Osteoblast (primary cell): ENCODE data around the gene PLP2. TPM values are rescaled to one million over a fixed set of nuclear protein-coding genes. Genes with fewer than 3 reads are reported as not detected.

Experiments used
- DNase-seq: peaks from one replicate; pipeline ENCODE4 v3.0.0; 2011; ENCODE audit warnings: low spot score, mixed read lengths; ENCODE audit not compliant: insufficient read length; ENCODE audit errors: missing footprints
- H2AFZ ChIP-seq: 2 replicates; pipeline ENCODE4 v1.6.0; 2011; ENCODE audit warnings: mild to moderate bottlenecking, low read length
- H3K27ac ChIP-seq: 2 replicates; pipeline ENCODE4 v1.5.1; 2011; ENCODE audit warnings: mild to moderate bottlenecking, low read depth, low read length, moderate library complexity
- H3K27me3 ChIP-seq: 2 replicates; pipeline ENCODE4 v1.6.0; 2012; ENCODE audit warnings: mild to moderate bottlenecking, control low read depth, inconsistent platforms, low read length, moderate library complexity; ENCODE audit not compliant: insufficient read depth
- H3K36me3 ChIP-seq: 2 replicates; pipeline ENCODE4 v1.5.1; 2011; ENCODE audit warnings: mild to moderate bottlenecking, low read length, control low read depth, moderate library complexity; ENCODE audit not compliant: insufficient read depth
- H3K4me1 ChIP-seq: 2 replicates; pipeline ENCODE4 v1.5.1; 2011; ENCODE audit warnings: mild to moderate bottlenecking, low read length, control low read depth, moderate library complexity; ENCODE audit not compliant: insufficient read depth
- H3K4me2 ChIP-seq: 2 replicates; pipeline ENCODE4 v1.6.0; 2011; ENCODE audit warnings: mild to moderate bottlenecking, low read length; ENCODE audit not compliant: insufficient read depth
- H3K4me3 ChIP-seq: fragments of 200-600 bp; sonication (generic); 3 replicates; pipeline ENCODE4 v1.5.1; 2012; ENCODE audit warnings: mild to moderate bottlenecking, low read length, inconsistent platforms; ENCODE audit not compliant: insufficient read depth
- H3K79me2 ChIP-seq: 2 replicates; pipeline ENCODE4 v1.6.0; 2012; ENCODE audit warnings: mild to moderate bottlenecking, low read length, control low read depth, inconsistent platforms; ENCODE audit not compliant: insufficient read depth
- H3K9me3 ChIP-seq: 2 replicates; pipeline ENCODE4 v1.5.1; 2011; ENCODE audit warnings: low read depth, low read length, control low read depth
- H4K20me1 ChIP-seq: 2 replicates; pipeline ENCODE4 v1.6.0; 2012; ENCODE audit warnings: mild to moderate bottlenecking, low read length, control low read depth; ENCODE audit not compliant: insufficient read depth
- total RNA-seq: library from RNA; depleted of rRNA; stranded (reverse); fragments of >200 nt; gene quantifications from 2 replicates; pipeline ENCODE4 v1.2.3, GENCODE V29; 2012
- TF ChIP-seq, protein P1 (sequence below): IDR thresholded peaks from 2 replicates; pipeline ENCODE4 v1.5.1; 2011; ENCODE audit warnings: mild to moderate bottlenecking, low read depth, low read length, moderate library complexity; ENCODE audit errors: extremely low read depth

The PLP2 gene
- total RNA-seq, 1 donor: 21.0 TPM

- Histone ChIP-seq H3K27me3 (no peaks in the 10 kb centered on the region), H4K20me1 (no peaks in the 10 kb centered on the region), H3K4me3 (no peak overlapping the region), H3K4me1 (peaks cover 6% of the 10 kb centered on the region), H3K9me3 (no peaks in the 10 kb centered on the region), H3K36me3 (no peaks in the 10 kb centered on the region), H2AFZ (no peak overlapping the region), H3K4me2 (no peak overlapping the region), H3K79me2 (no peaks in the 10 kb centered on the region), H3K27ac (no peak overlapping the region)
- TF ChIP-seq, protein P1, sequence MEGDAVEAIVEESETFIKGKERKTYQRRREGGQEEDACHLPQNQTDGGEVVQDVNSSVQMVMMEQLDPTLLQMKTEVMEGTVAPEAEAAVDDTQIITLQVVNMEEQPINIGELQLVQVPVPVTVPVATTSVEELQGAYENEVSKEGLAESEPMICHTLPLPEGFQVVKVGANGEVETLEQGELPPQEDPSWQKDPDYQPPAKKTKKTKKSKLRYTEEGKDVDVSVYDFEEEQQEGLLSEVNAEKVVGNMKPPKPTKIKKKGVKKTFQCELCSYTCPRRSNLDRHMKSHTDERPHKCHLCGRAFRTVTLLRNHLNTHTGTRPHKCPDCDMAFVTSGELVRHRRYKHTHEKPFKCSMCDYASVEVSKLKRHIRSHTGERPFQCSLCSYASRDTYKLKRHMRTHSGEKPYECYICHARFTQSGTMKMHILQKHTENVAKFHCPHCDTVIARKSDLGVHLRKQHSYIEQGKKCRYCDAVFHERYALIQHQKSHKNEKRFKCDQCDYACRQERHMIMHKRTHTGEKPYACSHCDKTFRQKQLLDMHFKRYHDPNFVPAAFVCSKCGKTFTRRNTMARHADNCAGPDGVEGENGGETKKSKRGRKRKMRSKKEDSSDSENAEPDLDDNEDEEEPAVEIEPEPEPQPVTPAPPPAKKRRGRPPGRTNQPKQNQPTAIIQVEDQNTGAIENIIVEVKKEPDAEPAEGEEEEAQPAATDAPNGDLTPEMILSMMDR: no peak
- DNase-seq: no peak
Measured at GRCh38 chrX:49187526-49187925, 15.8 kb downstream of the PLP2 start.

DNA sequence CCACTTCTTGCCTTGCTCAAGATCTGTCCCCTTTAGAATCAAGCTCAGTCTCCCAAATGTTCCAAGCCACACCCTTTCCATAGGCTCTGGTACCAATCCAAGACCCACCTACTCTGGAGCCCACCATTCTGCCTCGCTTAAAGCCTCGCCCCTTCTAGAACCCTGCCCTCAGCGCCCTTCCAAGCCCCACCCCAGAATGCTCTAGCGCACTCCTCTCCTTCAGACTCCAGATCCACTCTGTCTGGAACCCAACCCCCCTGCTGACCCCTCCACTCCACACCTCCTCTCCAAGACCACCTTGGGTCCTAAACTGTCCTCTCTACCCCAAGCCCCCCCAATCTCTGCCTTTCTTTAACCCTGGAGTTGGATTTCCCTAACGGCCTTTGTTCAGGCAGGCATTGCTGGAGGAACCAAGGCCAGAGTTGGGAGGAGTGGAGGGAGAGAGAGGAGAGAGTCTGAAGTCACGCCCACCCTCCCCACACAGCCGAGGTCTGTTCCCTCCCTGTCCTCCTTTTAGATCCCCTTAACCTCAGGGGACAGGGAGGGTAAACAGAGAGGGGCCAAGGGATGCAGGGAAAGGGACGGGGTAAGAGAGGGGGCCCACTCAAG is 16.9 kb downstream of the PLP2 start:
- no peak overlapping the region for H3K27ac ChIP-seq
- DNase-seq: no peak
- TF ChIP-seq, protein P1: no peak
- no peaks in the 10 kb centered on the region for H3K27me3 ChIP-seq
- H3K9me3 ChIP-seq: no peaks in the 10 kb centered on the region
- H3K79me2 ChIP-seq: no peaks in the 10 kb centered on the region
- no peak overlapping the region for H3K4me3 ChIP-seq
- no peak overlapping the region for H2AFZ ChIP-seq
- no peak overlapping the region for H3K4me2 ChIP-seq
- no peaks in the 10 kb centered on the region for H3K36me3 ChIP-seq
- peaks cover 6% of the 10 kb centered on the region for H3K4me1 ChIP-seq
- no peaks in the 10 kb centered on the region for H4K20me1 ChIP-seq

GRCh38 chrX:49189606-49190005 is 17.9 kb downstream of the PLP2 start:
- no peak overlapping the region for H3K4me3 ChIP-seq
- H3K79me2 ChIP-seq: no peaks in the 10 kb centered on the region
- H3K27ac ChIP-seq: no peak overlapping the region
- H3K9me3 ChIP-seq: no peaks in the 10 kb centered on the region
- H2AFZ ChIP-seq: no peak overlapping the region
- no peaks in the 10 kb centered on the region for H3K36me3 ChIP-seq
- peak overlapping the region; percentile 36 for H3K4me2 ChIP-seq
- no peaks in the 10 kb centered on the region for H4K20me1 ChIP-seq
- DNase-seq: no peak
- no peaks in the 10 kb centered on the region for H3K27me3 ChIP-seq
- H3K4me1 ChIP-seq: peaks cover 6% of the 10 kb centered on the region
- TF ChIP-seq, protein P1: no peak

DNA sequence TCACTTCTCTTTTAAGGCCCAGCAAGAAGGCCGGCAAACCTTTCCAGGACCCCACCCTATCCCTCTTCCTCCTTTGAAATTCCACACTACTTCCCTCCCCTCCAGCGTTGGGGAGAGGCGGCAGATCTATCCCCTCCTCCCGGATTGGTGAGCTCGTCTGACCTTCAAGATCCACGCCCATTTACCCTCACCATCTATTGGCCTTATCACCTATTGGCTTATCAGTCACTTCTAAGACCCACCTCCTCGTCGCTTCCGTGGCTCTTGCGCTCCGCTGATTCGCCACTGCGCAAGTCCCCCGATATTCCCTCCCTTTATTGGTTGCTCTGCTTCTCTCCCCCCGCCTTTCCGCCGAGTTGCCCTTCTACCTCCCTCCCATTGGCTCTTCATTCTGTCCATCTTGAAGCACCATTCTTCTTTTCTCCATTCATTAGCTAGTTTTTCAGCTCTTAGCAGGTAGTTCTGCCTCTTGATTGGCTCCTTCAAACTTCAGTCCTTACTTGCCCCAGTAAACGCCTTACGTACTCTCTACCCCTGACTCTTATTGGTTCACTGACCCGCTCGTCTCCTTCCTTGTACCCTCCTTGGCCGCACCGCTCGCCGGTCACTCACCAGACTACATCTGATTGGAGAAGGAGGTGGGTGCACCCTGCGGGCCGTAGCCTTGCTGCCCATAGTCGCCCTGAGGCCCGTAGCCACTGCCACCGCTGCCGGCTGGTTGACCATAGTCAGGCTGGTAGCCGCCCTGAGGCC is 19.3 kb downstream of the PLP2 start:
- TF ChIP-seq, protein P1: no peak
- Histone ChIP-seq H3K27me3 (no peaks in the 10 kb centered on the region), H3K27ac (peak overlapping the region; percentile 53), H3K9me3 (no peaks in the 10 kb centered on the region), H3K4me2 (peak overlapping the region; percentile 84), H3K79me2 (no peaks in the 10 kb centered on the region), H4K20me1 (no peaks in the 10 kb centered on the region), H3K4me1 (no peaks in the 10 kb centered on the region), H3K36me3 (no peaks in the 10 kb centered on the region), H2AFZ (peak overlapping the region; percentile 78), H3K4me3 (peak overlapping the region; percentile 80)
- peak; percentile 97 for DNase-seq
